GM12878 (cell line): ENCODE measurements around the gene ANKRD55.
"Not testable (repeated sequence)": the region's sequence is repeated elsewhere in the genome, so short reads cannot be mapped to it uniquely, and the experiment has no call there.

Experiments used
- ASH2L ChIP-seq: fragments of 300-600, 200-600 bp; sonication (generic); IDR thresholded peaks from 2 replicates; pipeline ENCODE4 v1.6.1; 2017; ENCODE audit warnings: low read depth, mild to moderate bottlenecking, borderline replicate concordance
- MXI1 ChIP-seq: fragments of 150-350 bp; IDR thresholded peaks from 2 replicates; pipeline ENCODE4 v1.6.1; 2011; ENCODE audit warnings: low read depth, mild to moderate bottlenecking, inconsistent platforms, low read length, improper control_type of control experiment
- POLR2A ChIP-seq: IDR thresholded peaks from 2 replicates; pipeline ENCODE4 v1.6.1; 2011; ENCODE audit warnings: low read depth, mild to moderate bottlenecking, low read length
- RAD51 ChIP-seq: fragments of 450-650 bp; IDR thresholded peaks from 2 replicates; pipeline ENCODE4 v1.6.1; 2016; ENCODE audit warnings: moderate library complexity, mild to moderate bottlenecking, inconsistent platforms
- SRF ChIP-seq, 2 experiments: IDR thresholded peaks; 2 replicates each; pipeline ENCODE4 v1.6.1; 2011; ENCODE audit warnings: low read depth in 2 of 2, low read length in 2 of 2, mild to moderate bottlenecking in 1 of 2, moderate library complexity in 1 of 2
- TF ChIP-seq, protein P1 (sequence below): IDR thresholded peaks from 2 replicates; pipeline ENCODE4 v1.6.1; 2011; ENCODE audit warnings: low read depth, mild to moderate bottlenecking, low read length, moderate library complexity, borderline replicate concordance; ENCODE audit errors: extremely low read depth
- TF ChIP-seq, protein P2 (sequence below), 3 experiments: IDR thresholded peaks in 2 of 3; conservative IDR thresholded peaks in 1 of 3; 2 replicates each; pipeline ENCODE4 v1.5.1; 2011; ENCODE audit warnings: low read depth in 3 of 3, low read length in 3 of 3, mild to moderate bottlenecking in 3 of 3, control low read depth in 2 of 3, moderate library complexity in 2 of 3, inconsistent platforms in 1 of 3, mixed read lengths in 1 of 3; ENCODE audit not compliant: control insufficient read depth in 2 of 3, insufficient read depth in 1 of 3; ENCODE audit errors: extremely low read depth in 1 of 3

DNA sequence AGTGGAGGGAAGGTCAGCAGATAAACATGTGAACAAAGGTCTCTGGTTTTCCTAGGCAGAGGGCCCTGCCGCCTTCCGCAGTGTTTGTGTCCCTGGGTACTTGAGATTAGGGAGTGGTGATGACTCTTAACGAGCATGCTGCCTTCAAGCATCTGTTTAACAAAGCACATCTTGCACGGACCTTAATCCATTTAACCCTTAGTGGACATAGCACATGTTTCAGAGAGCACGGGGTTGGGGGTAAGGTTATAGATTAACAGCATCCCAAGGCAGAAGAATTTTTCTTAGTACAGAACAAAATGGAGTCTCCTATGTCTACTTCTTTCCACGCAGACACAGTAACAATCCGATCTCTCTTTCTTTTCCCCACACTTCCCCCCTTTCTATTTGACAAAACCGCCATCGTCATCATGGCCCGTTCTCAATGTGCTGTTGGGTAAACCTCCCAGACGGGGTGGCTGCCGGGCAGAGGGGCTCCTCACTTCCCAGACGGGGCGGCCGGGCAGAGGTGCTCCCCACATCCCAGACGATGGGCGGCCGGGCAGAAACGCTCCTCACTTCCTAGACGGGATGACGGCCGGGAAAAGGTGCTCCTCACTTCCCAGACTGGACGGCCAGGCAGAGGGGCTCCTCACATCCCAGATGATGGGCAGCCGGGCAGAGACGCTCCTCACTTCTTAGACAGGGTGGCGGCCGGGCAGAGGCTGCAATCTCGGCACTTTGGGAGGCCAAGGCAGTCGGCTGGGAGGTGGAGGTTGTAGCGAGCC is 24.8 kb upstream of the ANKRD55 start:
- TF ChIP-seq ASH2L; POLR2A; SRF (IDR thresholded peaks at IDR 0.05; ENCODE audit: low read depth in 2 of 2, low read length in 2 of 2); RAD51; MXI1: not testable (repeated sequence)
- TF ChIP-seq, protein P1, sequence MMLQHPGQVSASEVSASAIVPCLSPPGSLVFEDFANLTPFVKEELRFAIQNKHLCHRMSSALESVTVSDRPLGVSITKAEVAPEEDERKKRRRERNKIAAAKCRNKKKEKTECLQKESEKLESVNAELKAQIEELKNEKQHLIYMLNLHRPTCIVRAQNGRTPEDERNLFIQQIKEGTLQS: not testable (repeated sequence)
- TF ChIP-seq, protein P2, sequence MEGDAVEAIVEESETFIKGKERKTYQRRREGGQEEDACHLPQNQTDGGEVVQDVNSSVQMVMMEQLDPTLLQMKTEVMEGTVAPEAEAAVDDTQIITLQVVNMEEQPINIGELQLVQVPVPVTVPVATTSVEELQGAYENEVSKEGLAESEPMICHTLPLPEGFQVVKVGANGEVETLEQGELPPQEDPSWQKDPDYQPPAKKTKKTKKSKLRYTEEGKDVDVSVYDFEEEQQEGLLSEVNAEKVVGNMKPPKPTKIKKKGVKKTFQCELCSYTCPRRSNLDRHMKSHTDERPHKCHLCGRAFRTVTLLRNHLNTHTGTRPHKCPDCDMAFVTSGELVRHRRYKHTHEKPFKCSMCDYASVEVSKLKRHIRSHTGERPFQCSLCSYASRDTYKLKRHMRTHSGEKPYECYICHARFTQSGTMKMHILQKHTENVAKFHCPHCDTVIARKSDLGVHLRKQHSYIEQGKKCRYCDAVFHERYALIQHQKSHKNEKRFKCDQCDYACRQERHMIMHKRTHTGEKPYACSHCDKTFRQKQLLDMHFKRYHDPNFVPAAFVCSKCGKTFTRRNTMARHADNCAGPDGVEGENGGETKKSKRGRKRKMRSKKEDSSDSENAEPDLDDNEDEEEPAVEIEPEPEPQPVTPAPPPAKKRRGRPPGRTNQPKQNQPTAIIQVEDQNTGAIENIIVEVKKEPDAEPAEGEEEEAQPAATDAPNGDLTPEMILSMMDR (IDR thresholded peaks at IDR 0.05 in 2 of 3, conservative IDR thresholded peaks at IDR 0.05 in 1 of 3; ENCODE audit: control insufficient read depth in 2 of 3, extremely low read depth in 1 of 3, insufficient read depth in 1 of 3, low read depth in 3 of 3, low read length in 3 of 3): not testable (repeated sequence)
